Astrocyte of the cerebellum (primary cell): Measurements from ENCODE around the gene GPRC5B.

ENCODE experiments used
- DNase-seq: peaks from one replicate; pipeline ENCODE4 v3.0.0-alpha.2; 2011; ENCODE audit warnings: low read depth
- H3K4me3 ChIP-seq: 2 replicates; pipeline ENCODE4 v1.5.1; 2011; ENCODE audit warnings: mild to moderate bottlenecking, low read depth, low read length, moderate library complexity
- in situ Hi-C: cut with HindIII; loops from 2 replicates; pipeline ENCODE4 v1.10.0; 2017; ENCODE audit warnings: low sequenced_read_pairs
- TF ChIP-seq, protein P1 (sequence below): IDR thresholded peaks from 2 replicates; pipeline ENCODE4 v1.5.1; 2012; ENCODE audit warnings: low read length, low read depth, moderate library complexity, mild to moderate bottlenecking; ENCODE audit errors: missing control alignments

Gene GPRC5B

DNA sequence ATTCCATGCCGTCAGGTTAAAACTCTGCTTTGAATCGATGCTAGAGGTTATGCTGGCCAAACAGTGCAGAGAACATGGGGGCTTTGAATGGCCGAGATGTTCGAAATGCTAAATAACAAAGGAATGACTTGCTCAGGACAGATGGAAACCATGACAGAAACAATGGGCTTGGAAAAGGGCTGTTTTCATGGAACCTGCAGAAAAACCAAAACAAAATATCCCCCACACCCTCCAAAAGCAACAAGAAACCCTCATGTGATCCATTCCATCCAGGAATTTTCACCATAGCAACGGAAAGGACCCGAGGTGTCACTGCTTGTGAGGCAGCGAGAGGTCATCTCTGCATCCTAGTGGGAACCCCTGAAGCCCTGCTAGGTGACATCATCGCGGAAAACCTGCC lies 25.5 kb downstream of the GPRC5B start:
- in situ Hi-C loops = no loop called here

DNA sequence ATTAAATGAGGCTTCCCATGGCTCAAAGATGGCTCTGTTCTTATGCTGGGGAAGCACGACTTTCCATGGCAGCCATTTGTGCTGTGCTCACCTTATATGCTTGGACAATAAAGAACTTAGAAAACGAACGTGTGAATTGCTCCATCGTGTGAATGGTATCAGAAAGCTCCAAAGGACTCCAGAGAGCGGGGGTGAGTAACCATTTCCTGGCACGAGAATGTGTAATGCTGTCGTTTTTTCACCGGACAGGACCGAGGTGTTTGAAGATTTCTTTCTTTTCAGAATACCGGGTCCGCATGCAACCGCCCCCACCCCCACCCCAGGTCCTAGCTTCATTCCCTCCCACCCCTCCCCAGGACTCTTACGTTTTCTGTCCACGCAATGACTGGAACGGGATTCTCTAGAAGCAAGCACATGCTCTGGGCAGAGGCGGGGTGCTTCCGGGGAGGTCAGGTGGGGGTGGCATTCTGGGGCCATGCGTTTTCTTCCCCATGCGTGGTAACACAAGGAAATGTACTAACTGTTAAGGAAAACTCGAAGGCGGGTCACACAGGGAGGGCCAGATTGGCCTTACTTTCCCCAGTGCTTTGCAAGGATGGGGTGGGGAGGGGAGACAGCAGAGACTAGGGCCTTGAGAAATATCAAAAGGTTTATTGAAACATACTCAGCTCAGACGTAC lies 26.2 kb downstream of the GPRC5B start:
- no peak overlapping the region for H3K4me3 ChIP-seq
- DNase-seq = peak; percentile 16
- TF ChIP-seq, protein P1, sequence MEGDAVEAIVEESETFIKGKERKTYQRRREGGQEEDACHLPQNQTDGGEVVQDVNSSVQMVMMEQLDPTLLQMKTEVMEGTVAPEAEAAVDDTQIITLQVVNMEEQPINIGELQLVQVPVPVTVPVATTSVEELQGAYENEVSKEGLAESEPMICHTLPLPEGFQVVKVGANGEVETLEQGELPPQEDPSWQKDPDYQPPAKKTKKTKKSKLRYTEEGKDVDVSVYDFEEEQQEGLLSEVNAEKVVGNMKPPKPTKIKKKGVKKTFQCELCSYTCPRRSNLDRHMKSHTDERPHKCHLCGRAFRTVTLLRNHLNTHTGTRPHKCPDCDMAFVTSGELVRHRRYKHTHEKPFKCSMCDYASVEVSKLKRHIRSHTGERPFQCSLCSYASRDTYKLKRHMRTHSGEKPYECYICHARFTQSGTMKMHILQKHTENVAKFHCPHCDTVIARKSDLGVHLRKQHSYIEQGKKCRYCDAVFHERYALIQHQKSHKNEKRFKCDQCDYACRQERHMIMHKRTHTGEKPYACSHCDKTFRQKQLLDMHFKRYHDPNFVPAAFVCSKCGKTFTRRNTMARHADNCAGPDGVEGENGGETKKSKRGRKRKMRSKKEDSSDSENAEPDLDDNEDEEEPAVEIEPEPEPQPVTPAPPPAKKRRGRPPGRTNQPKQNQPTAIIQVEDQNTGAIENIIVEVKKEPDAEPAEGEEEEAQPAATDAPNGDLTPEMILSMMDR = no peak
- in situ Hi-C loops = no loop called here

More for the DNA sequence above, 25.5 kb downstream of the GPRC5B start:
- TF ChIP-seq, protein P1 = no peak
- H3K4me3 ChIP-seq = no peak overlapping the region
- DNase-seq = no peak

DNA sequence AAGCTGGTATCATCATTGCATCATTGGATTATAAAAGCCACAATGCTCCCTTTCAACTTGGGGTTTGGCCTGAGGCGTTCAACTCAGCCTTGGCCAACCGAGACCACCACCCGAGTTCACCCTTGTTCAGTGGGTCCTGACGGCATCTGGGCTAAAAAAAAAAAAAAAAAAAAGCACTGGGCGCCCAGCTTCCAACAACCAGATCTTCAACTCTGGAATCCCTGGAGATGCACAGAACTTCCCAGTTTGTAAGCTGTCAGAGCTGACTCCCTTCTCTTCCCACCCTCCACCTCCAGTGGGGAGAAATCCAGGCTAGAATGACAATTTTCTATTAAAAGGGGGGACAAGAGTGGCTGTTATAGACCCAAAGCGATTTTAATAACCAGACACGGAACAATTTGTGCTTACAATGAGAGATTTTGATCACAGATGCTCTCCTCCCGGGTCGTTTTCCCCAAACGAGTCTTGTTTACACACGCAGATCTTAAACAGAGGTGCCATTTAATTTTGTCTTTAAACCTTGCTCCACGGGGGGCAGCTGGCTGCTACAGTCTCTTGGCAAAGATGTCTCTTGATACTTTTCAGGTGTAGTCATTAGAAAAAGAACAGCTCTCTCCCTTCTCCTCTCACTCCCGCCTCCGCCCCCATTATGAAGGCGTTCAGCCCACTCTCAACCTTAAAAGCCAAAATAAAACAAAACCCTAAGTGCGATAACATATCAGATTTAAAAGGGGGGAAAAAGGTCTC lies 26.9 kb downstream of the GPRC5B start:
- in situ Hi-C loops = no loop called here
- TF ChIP-seq, protein P1 = no peak
- DNase-seq = no peak
- H3K4me3 ChIP-seq = no peak overlapping the region

DNA sequence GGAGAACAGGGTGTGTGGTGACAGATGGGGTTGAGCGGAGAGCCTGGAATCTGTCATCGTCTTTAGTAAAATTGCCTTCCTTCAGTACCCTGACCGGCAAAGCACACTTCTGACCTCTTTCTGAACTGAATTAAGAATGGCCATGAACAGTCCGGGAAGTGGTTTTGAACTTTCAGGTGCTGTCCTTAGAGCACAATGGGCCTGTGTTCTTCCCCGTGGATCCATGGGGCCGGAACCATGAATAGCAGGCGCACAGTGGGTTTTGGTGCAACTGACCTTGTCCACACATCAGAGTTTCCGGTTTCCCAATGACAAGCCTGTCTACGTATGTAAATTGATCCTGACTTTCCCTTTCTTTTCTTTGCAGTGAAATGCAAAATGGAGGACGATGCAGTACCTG lies 28.5 kb downstream of the GPRC5B start:
- in situ Hi-C loops = no loop called here
- DNase-seq = no peak
- TF ChIP-seq, protein P1 = no peak
- H3K4me3 ChIP-seq = no peak overlapping the region

DNA sequence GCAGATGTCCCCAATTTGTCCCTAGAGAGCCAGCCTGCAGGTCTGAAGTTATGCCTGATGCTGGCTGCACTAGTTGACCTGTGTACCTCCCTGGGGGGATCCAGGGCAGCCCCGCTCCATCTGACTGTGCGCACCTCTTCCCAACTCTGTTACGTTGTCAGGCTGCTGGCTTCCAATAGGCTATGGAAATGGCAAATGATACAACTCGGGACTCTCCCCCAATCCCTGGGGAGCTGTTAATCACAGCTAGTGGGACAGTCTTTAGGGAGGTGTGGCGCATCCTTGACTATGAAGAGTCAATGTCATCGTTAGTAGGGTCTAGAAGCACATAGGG lies 30.1 kb downstream of the GPRC5B start:
- TF ChIP-seq, protein P1 = no peak
- in situ Hi-C loops = no loop called here
- H3K4me3 ChIP-seq = no peak overlapping the region
- no peak for DNase-seq

DNA sequence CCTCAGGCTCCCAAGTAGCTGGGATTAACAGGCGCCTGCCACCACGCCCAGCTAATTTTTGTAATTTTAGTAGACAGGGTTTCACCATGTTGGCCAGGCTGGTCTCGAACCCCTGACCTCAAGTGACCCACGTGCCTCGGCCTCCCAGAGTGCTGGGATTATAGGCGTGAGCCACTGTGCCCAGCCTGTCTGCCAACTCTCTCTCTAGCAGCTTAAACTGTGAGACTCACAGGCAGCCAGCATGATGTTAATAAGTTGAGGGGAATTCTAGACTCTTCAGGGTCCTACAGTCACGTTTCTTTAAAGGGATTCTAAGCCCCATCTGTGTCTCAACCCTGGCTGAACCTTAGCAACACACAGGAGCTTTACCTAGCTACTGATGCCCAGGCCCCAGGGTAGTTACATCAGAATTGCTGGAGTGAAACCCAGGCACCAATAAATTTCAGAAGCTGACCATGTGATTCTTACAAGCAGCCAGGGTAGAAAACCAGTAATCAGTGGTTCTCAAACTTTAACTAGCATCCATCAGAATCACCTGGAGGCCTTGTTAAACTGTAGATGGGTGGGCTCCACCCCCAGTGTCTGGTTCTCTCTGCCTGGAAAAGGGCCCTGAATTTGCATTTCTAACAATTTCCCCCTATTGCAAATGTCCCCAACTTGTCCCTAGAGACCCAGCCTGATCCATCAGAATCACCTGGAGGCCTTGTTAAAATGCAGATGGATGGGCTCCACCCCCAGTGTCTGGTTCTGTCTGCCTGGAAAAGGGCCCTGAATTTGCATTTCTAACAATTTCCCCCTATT lies 30.7 kb downstream of the GPRC5B start:
- H3K4me3 ChIP-seq = no peak overlapping the region
- no peak for DNase-seq
- TF ChIP-seq, protein P1 = no peak
- in situ Hi-C loops = no loop called here
